ENCODE data around the gene RTL5.

DNA sequence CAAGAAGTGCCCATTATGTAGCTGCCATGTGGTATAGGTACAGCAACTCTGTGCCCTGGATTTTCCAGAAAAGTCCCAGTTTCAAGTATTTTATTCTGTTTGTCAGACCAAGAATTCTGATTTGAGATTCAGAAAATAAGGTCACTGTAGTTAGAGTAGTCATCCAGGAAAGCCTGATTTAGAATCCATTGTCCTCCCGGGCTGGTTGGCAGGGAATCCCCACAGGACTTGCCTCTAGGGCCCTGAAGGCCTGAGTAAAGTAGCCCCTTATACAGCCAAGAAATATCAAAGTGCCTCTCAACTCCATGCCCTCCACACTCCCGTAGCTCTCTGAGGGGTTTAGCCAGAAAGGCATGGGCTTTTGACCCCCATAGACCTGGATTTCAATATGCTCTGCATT lies 36.3 kb downstream of the RTL5 start:
- TF ChIP-seq GATA2 (IDR thresholded peaks at IDR 0.05; ENCODE audit: low read depth, low read length) (no peak), GATA3 (IDR thresholded peaks at IDR 0.05; ENCODE audit: low read depth, low read length) (no peak)

Data from SH-SY5Y (cell line).